GM18909 (cell line): Measurements from ENCODE around the gene SIDT2.
A peak's percentile ranks its signal among the peaks of the same experiment; 100 is the strongest.

ENCODE experiments used
- ATAC-seq: cut with Tn5 transposase; IDR thresholded peaks from one replicate; pipeline ENCODE4 v1.9.1; 2021; ENCODE audit warnings: mild to moderate bottlenecking; ENCODE audit not compliant: unreplicated experiment, poor library complexity

Gene SIDT2

DNA sequence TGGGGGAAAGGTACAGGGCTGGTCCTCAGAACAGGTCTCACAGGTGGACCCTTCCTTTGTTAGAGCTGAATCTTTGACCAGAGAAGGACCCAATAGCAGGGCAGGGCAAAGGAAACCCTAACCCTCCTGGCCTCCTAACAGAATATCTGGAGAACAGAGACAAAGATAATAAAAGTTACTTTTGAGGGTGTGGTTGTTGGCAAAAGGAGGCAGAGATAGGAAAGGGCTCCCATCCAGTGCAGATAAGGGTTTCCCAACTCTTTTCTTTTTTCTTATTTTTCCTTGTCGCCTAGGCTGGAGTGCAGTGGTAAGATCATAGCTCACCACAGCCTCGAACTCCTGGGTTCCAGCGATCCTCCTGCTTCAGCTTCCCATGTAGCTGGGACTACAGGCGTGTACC lies 41.5 kb downstream of the SIDT2 start:
- ATAC-seq: no peak

DNA sequence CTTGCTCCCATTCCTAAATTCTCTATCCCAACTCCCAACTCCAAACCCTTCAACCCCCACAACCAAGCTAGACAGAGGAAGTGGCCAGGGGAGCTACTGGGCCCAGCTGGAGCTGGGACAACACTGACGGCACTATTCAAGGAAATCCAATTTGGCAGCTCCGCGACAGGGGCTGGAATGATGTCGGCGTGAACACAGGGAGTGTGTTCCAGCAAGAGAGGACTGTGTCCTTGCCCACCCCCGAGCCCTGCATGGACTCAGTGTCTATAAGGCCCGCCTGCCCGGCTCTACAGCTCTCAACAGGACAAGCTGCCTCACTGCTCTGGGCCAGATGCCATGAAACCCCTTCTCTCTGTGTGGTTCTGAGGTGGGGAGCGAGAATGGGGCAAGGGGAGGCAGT lies 42.0 kb downstream of the SIDT2 start:
- ATAC-seq: no peak

DNA sequence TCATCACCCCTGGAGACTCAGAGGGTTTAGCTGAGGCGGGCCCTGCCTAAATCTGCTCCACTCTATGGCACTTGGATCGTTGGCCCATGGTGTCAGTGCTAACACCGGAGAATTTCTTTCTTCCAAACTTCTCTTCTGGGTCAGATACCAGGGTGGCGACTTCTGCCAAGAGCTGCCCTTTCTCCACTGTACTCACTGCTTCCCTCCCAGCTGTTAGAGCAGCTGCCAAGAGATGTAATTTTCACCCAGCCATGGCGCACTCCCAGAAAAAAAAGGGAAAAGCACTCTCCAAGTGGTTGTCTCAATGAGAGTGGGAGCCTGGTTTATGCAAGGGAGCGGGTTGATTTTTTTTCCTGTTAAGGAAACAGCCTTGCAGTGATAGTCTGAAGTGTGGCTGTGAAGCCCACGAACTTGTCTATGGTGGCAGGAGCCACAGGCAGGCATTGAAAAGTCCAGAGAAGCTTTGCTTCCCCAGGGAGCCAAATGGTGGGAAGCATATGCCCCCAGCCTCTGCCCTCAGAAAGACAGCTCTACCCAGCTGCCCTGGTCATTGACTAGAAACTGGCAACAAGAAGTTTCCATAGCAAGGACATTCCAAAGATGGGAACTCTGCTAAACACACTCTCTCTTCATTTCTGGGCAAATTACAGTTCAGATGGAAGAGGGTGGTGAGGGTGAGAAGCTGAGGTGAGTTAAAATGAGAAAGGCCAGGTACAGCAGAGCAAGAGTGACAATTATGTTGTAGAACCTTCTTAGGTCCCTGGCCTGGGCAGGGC lies 42.6 kb downstream of the SIDT2 start:
- no peak for ATAC-seq

DNA sequence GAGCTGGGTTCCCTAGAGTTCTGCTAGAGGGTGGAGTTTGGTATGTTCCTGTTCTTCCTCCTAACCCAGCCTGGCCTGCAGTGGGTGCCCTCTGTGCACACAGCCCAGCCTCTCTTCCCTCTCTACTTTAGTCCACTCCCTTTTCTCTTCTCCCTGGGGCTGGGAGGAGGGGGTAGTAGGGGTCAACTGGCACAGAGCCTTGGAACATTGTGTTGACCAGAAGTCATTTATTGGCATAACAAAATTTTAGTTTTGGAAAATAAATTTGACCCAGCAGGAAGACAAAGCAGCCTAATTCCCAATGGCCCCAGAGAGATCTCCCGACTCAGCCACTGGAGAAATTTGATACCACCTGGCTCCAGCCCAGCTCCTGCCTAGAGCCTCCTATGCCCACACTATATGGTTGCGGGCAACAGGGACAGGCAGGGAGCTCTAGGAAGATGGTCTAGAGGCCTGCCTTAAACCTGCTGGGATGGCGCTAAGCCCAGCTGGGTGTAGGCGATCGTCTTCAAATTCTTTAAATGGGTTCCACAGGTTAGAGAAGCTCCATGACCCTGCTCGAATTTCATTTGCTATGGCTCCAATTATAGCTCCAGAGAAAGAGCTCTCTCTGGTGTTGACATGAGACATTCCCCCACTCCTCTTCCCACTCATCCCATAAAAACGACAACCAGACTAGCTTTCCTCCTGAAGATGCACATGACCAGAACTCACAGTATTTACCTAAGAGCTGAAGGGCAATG lies 43.4 kb downstream of the SIDT2 start:
- ATAC-seq: no peak

DNA sequence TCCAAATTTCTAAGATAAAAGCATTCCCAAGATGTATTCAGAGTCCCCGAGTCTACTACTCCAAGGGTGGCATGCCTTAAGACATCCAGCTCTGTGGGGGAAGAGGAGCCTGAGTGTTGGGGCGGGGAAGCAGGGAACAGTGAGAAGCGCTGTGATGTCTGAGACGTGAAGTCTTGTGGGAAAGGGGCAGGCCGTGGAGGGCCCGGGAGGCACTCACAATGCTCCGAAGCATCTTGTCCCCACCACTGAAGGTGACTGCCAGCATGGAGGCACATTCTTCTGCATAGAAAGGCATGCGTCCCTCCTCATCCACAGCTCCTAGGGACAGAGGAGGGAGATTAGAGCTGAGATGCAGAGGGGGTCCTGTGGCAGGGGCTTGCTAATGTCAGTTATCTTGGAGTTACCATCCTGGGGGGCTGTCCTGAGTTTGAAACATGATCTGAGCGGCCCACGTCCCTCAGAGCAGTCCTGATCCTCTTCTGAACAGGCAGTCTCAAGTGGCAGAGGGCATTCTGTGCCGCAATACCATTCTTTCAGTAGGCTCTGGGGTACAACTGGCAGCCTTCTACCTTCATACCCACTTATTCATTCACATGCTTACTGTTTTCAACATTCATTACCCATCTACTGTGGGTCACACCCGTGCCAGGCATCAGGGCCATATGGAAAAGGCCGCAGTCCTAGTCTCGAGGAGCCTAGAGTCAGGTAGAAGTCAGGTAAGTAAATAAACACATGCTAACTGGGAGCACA lies 44.6 kb downstream of the SIDT2 start:
- no peak for ATAC-seq

DNA sequence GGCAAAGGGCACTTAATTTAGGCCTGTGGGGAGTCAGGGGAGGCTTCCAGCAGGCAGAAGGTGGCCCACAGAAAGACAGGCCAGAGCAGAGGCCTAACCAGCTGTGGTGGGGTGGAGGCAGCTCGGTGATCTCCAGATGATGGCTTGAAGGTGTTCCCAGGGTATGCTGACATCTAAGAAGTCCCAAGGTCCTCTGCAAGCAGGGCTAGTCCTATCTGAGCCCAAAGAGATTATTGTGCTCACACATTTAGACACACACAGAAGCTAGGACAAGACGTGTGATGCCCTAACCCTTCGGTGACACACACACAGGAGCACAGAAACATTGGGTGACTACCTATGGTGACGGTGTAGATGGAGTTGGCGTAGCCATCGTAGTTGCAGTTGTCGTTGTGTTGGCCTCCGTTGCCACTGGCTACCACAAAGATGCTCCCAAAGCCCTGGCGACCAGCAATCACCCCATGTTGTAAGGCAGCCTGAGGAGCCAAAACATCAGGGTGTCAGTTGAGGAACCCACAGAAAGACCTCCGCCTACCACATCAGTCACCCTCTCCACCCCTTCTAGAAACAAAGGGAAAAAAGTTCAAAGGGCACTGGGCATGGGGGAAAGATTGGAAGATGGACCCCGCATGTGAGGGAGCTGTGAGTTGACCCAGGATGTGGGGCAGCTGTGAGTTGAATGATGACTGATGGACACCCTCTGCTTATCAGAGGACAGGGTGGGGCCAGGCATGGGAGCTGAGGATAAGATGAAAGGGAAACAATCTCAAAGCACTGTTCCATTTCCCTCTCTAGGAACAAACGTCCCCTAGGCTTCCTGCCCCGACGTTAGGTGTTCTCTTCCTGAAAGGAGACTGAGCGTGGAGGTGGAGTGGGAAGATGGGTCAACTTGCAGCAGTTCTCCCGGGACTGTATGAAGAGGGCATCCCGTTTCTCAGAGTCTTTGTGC lies 45.5 kb downstream of the SIDT2 start:
- ATAC-seq: no peak

DNA sequence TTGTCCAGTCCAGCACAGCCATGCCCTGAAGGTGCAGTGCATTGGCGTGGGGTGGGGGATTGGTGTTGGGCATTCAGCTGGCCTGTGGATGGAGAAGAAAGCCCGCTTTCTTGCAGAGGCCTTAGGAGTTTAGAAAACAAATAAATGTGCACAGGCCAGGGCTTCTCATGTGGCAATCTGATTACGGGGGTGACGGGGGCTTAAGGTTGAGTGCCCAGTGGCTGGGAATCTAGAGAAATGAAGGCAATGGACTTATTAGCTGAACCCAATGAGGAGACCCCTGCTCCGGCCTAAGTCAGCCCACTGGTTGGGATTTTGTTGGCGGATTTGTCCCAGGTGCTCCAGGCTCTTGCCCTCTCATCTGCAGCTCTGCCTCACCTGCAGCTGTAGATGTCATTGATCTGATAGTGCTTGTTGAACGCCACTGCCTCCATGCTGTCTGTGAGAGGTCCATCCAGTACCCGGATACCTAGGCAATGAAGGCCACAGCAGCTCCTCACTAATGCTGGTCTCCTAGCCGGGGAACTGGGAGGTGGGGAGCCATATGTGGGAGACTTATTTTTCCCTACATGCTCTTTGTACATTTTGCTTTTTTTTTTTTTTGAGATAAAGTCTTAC lies 47.1 kb downstream of the SIDT2 start:
- ATAC-seq: no peak

DNA sequence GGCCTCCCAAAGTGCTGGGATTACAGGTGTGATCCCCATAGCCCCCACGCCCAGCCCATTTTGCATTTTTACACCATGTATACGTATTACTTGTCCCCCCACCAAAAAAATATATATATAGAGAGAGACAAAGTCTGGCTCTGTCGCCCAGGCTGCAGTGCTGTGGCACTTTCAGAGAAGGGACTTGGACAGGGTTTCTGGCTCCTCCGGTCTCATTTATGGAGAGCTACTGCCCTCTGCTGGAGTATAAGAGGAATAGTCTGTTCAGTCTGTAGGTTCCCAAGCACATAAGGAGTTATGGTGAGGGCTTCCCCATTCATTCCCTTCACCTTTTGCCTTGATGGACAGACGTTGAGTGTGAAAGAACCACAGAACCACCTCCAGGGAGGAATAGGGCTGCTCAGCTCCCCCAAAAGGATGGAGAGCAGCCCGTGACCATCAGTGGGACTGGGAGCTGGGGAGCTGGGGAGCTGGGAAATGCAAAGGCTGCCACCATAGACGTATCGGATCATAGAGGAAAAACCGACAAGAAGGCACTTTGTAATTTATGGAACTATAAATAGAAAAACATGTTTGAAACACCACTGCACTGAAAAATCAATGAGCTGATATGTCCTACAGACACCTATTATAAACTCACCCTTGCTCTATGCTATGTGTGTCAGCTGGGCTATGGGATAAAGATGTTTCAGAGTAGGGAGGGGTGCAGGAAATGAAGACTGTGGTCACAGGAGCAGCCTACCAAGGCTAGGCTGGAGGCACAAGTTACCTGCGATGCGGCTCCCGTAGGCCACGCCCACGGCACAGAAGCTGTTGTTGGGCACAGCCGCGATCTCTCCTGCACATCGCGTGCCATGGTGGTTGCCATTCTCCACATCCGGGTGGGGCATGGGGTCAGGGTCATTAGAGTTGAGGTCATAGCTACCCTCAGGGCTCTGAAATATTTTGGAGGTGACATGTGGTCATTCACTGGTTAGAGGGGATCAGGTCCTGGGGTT lies 48.1 kb downstream of the SIDT2 start:
- peak; percentile 44 for ATAC-seq

DNA sequence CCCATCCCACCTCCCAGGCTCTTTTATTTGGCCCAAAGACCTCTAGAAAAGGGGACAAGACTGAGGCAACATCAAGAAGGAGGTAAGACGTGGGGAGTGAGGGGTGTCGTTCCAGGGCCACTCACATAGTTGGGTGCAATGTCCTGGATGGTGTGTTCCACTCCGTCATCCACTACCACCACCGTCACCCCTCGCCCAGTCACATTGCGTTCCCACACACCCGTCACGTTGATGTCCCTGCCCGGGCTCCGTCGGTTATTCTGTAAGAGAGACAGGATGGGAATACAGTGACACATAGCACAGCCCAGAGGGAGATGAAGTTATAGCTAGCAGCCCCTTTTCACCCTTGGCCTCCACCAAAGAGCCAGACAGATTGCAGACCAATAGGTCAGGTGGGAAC lies 49.5 kb downstream of the SIDT2 start:
- ATAC-seq: no peak

DNA sequence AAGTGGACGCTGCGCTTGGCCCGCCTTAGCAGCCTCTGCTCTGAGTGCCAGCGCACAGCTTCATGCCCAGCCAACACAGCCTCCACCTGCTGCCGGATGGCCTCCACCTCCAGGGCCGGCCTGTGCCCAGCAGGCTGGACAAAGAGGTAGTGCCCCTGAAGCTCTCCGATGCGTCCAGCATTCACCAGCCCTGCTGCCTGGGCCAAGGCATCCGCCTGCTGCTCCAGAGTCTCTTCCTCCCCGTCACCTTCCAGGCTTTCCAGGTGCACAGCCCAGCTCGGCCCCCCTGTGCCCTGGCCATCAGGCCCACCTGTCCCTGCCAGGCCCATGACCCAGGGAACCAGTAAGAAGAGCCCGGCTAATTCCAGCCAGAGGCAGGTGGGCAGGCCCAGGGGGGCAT lies 50.9 kb downstream of the SIDT2 start:
- ATAC-seq: no peak

DNA sequence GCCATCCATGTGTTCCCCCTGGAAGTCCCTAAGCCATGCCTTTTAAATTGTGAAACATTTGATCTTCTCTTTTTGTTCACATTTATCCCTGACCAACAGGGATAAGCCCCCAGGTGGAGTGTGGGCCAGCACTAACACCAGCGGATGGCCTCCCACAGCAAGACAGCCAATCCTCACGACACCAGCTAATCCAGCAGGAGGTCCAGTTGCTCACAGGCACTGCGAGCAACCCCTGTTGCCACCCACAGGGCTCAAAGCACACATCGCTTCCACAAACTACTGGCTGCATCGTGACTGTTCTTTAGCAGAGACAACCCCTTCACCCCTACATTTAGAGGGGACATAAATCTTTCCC lies 51.4 kb downstream of the SIDT2 start:
- ATAC-seq: no peak

DNA sequence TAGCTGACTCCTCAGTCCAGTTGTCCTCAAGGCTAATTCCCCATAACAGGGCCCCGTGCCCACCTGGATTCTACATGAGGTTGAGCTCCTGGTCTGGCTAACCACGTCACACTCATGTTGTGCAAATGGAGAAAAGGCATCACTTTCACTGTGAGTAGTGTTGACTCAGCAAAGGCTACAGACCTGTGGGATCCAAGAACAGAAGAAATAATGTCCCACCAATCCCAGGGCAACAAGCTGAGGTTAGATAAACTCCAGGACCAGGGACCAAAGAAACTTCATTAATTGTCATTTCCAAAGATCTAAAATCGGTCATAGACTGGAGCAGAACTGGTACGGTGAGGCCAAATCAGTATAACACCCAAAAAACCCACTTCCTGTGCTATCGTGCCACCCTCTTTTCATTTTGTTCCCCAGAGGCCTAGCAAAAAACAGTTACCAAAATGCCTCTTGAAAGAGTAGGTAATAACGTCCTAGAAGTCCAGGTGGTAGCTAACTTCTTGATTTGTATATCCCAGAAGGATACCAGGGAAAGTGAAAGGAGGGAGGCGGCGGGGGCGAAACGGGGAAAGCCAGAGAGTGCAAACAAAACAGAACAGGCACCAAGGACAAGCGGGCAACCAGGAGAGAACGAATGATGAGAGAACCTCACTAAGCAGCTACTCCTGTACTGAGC lies 51.9 kb downstream of the SIDT2 start:
- peak; percentile 32 for ATAC-seq

DNA sequence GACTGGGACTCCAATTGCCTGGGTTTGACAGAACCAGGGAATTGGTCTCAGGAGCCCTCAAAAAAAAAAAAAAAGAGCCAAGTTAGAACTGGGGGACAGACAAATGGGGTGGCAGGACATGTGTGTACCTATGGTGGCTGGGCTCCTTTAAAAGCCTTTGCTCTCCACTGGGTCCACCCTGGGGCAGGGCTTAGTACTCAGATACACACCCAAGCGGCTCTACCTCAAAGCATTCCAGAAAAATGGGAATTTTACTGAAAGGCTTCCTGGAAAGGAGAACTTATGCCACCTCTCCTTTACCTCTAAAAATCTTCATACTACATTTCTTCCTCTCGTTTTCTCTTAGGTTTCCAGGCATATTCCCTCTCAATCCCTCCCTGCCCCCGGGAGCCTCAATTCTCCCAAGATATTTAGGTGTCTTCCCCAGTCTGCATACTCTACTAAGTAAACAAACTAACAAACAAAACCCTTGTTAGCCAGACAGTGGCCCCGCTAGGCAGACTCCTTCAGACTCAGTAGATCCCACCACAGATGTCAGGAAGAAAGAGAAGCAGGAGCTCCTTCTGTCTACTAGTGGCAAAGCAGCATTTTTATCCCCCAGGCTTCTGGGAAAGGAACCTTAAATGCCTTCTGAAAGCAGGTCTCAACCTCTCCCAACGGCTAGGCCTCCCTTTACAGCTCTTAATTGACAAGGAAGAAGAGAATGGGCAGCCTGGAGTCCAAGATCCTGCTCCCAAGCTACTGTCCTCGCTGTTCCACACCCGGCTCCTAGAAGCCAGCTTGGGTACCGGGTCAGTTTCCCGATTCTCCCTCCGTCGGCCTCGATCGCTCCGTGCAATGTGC lies 52.7 kb downstream of the SIDT2 start:
- no peak for ATAC-seq

DNA sequence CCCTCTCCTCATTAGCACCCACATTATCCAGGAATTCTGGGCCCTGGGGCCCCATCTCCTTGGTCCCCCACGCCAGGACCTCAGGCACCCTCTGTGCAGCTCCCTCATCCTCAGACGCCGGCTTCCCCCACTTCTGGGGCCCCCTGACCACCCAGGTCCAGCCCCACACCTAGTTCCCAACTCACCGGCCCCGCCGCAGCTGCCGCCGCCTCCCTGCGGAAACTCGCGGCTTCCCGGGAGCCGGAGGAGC lies 53.2 kb downstream of the SIDT2 start, which contains the start of gene PCSK7:
Gene PCSK7, minus strand, starts transcription at position 232 of the 250 bp plus-strand sequence. CDS start 2,229 bp downstream, outside the sequence.
- ATAC-seq: no peak

DNA sequence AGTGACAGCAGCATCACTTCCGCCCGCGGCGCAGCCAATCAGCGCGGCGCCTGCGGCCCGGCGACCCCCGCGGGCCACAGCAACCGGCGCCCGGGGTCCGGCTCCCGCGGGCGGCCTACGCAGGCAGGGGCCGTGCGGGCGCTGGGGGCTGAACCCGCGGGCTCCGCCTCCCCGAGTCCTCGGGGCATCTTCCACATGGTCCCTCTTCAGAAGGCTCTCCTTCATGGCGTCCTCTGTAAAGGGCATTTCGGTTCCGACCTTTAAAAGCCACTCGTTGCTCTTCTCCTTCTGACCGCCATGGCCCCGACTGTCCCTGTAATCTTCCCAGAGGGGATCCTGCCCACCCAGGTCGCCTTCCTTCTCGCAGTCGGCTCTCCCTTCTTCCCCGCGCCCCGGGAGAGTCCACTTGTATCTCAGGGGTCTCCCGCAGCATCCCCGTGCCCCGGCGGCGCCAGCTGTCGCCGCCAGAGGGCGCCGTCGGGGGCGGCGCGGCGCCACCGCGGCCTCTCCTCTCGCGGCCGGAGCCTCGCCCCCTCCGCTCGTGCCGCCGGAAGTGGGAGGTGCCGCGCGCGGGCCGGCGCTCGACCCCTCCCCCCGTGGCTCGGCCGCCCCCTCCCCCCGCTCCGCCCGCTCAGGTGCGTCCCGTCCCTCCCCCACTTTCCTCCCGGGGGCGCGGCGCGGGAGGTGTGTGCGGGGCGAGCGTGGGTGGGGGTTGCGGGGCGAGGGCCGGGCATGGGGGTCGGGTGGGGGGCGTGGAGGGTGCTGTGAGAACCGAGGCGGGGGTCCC lies 53.7 kb downstream of the SIDT2 start, which contains the start of gene RNF214:
Gene RNF214, plus strand, starts transcription at position 580 of the 787 bp plus-strand sequence. CDS start 1,602 bp downstream, outside the sequence.
- peak; percentile 78 for ATAC-seq

DNA sequence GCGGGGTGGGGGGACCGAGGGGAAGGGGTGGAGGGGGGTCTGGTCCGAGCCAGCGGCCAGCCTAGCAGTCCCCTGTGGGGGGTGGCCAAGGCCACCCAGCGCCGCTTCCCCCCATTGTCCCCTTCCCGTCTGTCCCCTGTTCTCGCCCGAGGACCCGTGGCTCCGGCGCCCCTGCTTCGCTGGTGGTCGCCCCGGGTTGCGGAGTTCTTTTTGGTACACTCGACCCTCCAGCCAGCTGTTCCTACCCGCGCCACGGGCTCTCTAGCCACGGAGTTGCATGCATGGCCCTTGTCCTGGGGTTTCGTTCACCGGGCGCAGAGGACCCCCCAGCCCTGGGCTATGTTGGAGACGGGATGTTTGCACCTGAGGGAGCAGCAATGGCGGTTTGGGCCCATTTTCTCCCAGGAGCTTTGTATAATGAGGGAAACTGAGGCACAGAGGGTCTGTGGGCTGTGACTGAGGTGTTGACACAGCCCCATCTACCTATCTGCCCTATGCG lies 54.4 kb downstream of the SIDT2 start:
- no peak for ATAC-seq
